DND-41 (cell line): ENCODE data around the gene PAQR7.

Experiments
- ATAC-seq: fragments of 200-7000 bp; cut with Tn5 transposase; 3 replicates; pipeline ENCODE4 v1.9.1; 2021; ENCODE audit warnings: low read depth; ENCODE audit not compliant: insufficient read depth
- DNase-seq: peaks from one replicate; pipeline ENCODE4 v3.0.0-alpha.2; 2020
- H2AFZ ChIP-seq: 2 replicates; pipeline ENCODE4 v1.6.0; 2012; ENCODE audit warnings: low read depth, low read length
- H3K27ac ChIP-seq: 2 replicates; pipeline ENCODE4 v1.5.1; 2012; ENCODE audit warnings: low read length, inconsistent platforms
- H3K27me3 ChIP-seq: fragments of 200-600 bp; sonication (generic); 2 replicates; pipeline ENCODE4 v1.6.0; 2012; ENCODE audit warnings: low read length, mild to moderate bottlenecking, inconsistent platforms; ENCODE audit not compliant: insufficient read depth, poor library complexity
- H3K36me3 ChIP-seq: 2 replicates; pipeline ENCODE4 v1.5.1; 2012; ENCODE audit warnings: low read length, inconsistent platforms; ENCODE audit not compliant: insufficient read depth
- H3K4me1 ChIP-seq: 2 replicates; pipeline ENCODE4 v1.5.1; 2012; ENCODE audit warnings: mild to moderate bottlenecking, low read length; ENCODE audit not compliant: insufficient read depth
- H3K4me2 ChIP-seq: 2 replicates; pipeline ENCODE4 v1.6.0; 2012; ENCODE audit warnings: mild to moderate bottlenecking, moderate library complexity, low read length, inconsistent platforms; ENCODE audit not compliant: insufficient read depth
- H3K4me3 ChIP-seq, 2 experiments: fragments of 200-600 bp in 1 of 2; shearing (Covaris generic) in 1 of 2; 2 replicates each; pipeline ENCODE4 v1.5.1; 2012 to 2016; ENCODE audit warnings: inconsistent platforms in 2 of 2, low read length in 2 of 2, mild to moderate bottlenecking in 2 of 2, low read depth in 1 of 2, moderate library complexity in 1 of 2
- H3K79me2 ChIP-seq: 2 replicates; pipeline ENCODE4 v1.6.0; 2012; ENCODE audit warnings: low read length, inconsistent platforms; ENCODE audit not compliant: insufficient read depth
- H3K9ac ChIP-seq: 2 replicates; pipeline ENCODE4 v1.6.0; 2012; ENCODE audit warnings: low read depth, mild to moderate bottlenecking, inconsistent platforms, low read length, moderate library complexity
- H3K9me3 ChIP-seq: 2 replicates; pipeline ENCODE4 v1.5.1; 2012; ENCODE audit warnings: low read length, moderate library complexity, mild to moderate bottlenecking, inconsistent platforms; ENCODE audit not compliant: insufficient read depth, severe bottlenecking
- H4K20me1 ChIP-seq: 2 replicates; pipeline ENCODE4 v1.6.0; 2012; ENCODE audit warnings: low read length; ENCODE audit not compliant: insufficient read depth
- CTCF ChIP-seq: IDR thresholded peaks from 2 replicates; pipeline ENCODE4 v1.5.1; 2012; ENCODE audit warnings: borderline replicate concordance, low read length, moderate library complexity, mild to moderate bottlenecking; ENCODE audit not compliant: poor library complexity, severe bottlenecking; ENCODE audit errors: extremely low read depth
- EZH2 ChIP-seq: IDR thresholded peaks from 3 replicates; pipeline ENCODE4 v1.6.1; 2012; ENCODE audit warnings: borderline replicate concordance, low read depth, mild to moderate bottlenecking, moderate library complexity, low read length, inconsistent platforms; ENCODE audit not compliant: severe bottlenecking

The PAQR7 gene

GRCh38 chr1:25821630-25822091 lies 53.8 kb downstream of the PAQR7 start:
- Histone ChIP-seq H3K27me3 (no peaks in the 10 kb centered on the region), H3K4me2 (peak overlapping the region; percentile 86), H3K9ac (peak overlapping the region; percentile 95), H3K4me3 (peak overlapping the region in 1 of 2 experiments; percentile 95; a peak in 2 of 4 replicates), H3K79me2 (peaks cover 42% of the 10 kb centered on the region), H3K4me1 (peaks cover 28% of the 10 kb centered on the region), H4K20me1 (peaks cover 17% of the 10 kb centered on the region), H3K36me3 (peaks cover 20% of the 10 kb centered on the region), H3K27ac (peak overlapping the region; percentile 89; the same call in 1 of the 2 replicates), H2AFZ (no peak overlapping the region), H3K9me3 (no peaks in the 10 kb centered on the region)
- no peak for DNase-seq
- TF ChIP-seq CTCF (no peak), EZH2 (no peak)
- ATAC-seq: no peak

- H3K79me2 ChIP-seq: peaks cover 42% of the 10 kb centered on the region
- H3K4me3 ChIP-seq: peak overlapping the region; percentile 94 to 95
- peak overlapping the region; percentile 79 for H2AFZ ChIP-seq
- H3K27me3 ChIP-seq: no peaks in the 10 kb centered on the region
- H3K4me1 ChIP-seq: peaks cover 28% of the 10 kb centered on the region
- TF ChIP-seq CTCF (no peak), EZH2 (no peak)
- ATAC-seq (no peak), DNase-seq (no peak)
- peak overlapping the region; percentile 95 for H3K9ac ChIP-seq
- H3K36me3 ChIP-seq: peaks cover 14% of the 10 kb centered on the region
- peaks cover 15% of the 10 kb centered on the region for H4K20me1 ChIP-seq
- peak overlapping the region; percentile 89 for H3K27ac ChIP-seq
- H3K4me2 ChIP-seq: peak overlapping the region; percentile 86
- H3K9me3 ChIP-seq: no peaks in the 10 kb centered on the region
These were observed 54.4 kb downstream of the PAQR7 start for GRCh38 chr1:25821112-25821476.

GRCh38 chr1:25820247-25821111 lies 55.0 kb downstream of the PAQR7 start:
- Histone ChIP-seq H3K27ac (peak overlapping the region; percentile 89), H4K20me1 (peaks cover 12% of the 10 kb centered on the region), H3K4me2 (peak overlapping the region; percentile 86), H3K9me3 (no peaks in the 10 kb centered on the region), H2AFZ (peak overlapping the region; percentile 79), H3K36me3 (peaks cover 8% of the 10 kb centered on the region), H3K4me3 (peak overlapping the region; percentile 94 to 95), H3K4me1 (peaks cover 28% of the 10 kb centered on the region), H3K27me3 (no peaks in the 10 kb centered on the region), H3K79me2 (peaks cover 42% of the 10 kb centered on the region), H3K9ac (peak overlapping the region; percentile 95)
- TF ChIP-seq CTCF (no peak), EZH2 (no peak)
- ATAC-seq (peak; percentile 80), DNase-seq (peak; percentile 80)
